ENCODE measurements around the gene MYBPC3. TPM values are rescaled to one million over a fixed set of nuclear protein-coding genes. Genes with fewer than 3 reads are reported as not detected.

Gene MYBPC3
- not detected in 2 replicates for total RNA-seq

DNA sequence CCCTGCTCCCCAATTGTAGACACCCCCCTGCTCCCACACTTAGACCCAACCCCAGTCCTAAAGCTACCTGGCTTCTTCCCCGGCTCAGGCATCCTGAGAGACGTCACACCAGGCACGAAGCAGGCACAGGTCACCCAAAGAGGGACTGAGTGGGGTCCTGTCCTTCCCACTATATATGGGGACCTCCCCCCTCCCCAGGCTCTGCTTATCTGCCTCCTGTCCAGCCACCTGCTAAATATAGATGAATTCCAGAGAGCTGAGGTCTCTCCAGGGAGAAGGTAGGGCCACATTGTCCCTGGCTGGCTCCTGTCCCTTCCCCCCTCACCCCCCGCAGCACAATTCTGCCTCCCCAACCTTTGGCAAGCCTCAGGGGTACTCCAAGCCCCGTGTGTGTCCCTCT lies at the start of gene MYBPC3:
MYBPC3 (minus strand) TSS at position 147 of the 400 bp plus-strand sequence; CDS start at position 92, 55 bp downstream.
- Mint-ChIP-seq H3K27ac (no peak within 1 kb of the TSS), H3K9me3 (no peaks in the 10 kb centered on the region), H3K4me3 (no peak within 1 kb of the TSS), H3K36me3 (ENCODE audit: low read depth) (no peaks in the 10 kb centered on the region), H3K4me1 (no peaks in the 10 kb centered on the region), H3K27me3 (no peaks in the 10 kb centered on the region)
- DNase-seq = no peak
- intact Hi-C loops (cut with micrococcal nuclease) = no loop called here

DNA sequence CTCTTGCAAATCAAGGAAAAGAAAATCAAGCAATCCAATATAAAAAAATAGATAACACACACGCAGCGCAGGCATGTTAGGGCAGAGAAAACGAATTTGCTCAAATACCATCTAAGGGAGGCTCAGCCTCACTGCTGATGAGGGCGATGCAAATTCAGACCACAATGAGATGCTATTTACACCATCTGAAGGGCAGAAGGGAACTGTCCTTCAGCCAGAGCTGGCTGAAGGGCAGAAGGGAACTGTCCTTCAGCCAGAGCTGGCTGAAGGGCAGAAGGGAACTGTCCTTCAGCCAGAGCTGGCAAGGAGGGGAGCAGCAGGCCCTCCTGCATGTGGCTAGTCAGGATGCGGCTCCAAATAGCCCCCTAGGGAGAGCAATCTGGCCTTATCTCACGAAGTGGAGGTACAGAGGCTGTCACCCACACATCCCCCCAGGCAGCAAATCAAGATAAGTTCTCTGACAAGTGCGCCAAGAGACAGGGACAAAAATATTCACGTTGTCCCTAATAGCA lies 48.3 kb upstream of the MYBPC3 start:
- intact Hi-C loops (cut with micrococcal nuclease) = no loop called here
- Mint-ChIP-seq H3K9me3 (no peaks in the 10 kb centered on the region), H3K36me3 (ENCODE audit: low read depth) (no peaks in the 10 kb centered on the region), H3K4me1 (peaks cover 13% of the 10 kb centered on the region), H3K4me3 (peak overlapping the region; percentile 73), H3K27me3 (no peaks in the 10 kb centered on the region), H3K27ac (peak overlapping the region; percentile 80)
- DNase-seq = no peak

DNA sequence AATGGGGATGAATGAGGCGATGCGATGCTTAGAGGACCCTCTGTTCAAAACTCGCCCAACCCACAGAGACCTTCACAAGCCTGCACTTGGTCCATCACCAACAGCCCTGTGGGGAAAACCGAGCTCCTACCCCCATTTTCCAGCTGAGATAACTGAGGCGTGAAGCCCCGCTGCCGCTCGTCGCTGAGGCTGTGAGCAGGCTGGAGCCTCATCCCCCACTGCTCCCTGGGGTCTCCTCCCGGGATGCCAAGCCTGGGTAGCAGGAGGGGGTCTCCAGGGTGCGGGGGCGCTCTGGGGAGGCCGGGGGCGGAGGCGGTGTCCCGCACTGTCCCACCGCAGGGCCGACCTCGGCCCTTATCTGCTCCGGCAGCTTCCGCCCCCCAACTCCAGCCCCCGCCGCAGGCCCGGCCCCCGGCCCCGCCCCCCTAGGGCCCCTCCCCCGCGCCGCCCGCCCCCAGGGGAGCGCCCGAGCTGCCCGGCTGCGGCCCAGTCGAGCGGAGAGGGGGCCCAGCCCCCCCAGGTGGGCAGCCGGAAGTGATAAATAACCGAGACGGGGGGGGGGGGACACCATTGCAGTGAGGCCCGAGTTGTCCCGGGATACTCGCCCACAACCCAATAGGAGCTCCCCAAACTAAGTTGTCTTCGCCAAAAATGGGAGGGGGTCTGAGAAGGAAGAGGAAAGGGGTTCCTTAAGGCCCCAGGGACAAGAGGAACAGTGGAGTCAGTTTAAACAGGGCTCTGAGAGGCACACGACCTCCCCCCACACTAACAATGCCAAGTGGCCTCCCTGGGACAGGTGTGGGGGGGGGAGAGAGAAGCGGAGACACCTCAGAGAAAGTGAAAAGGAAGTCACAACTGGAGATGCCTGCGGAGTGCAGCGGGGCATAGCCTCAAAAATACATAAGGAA lies 47.6 kb upstream of the MYBPC3 start:
- peak overlapping the region; percentile 80 for H3K27ac Mint-ChIP-seq
- peak overlapping the region; percentile 78 for H3K4me3 Mint-ChIP-seq
- intact Hi-C loops (cut with micrococcal nuclease) = no loop called here
- H3K9me3 Mint-ChIP-seq = no peaks in the 10 kb centered on the region
- no peaks in the 10 kb centered on the region for H3K27me3 Mint-ChIP-seq
- DNase-seq = peak; percentile 79
- no peaks in the 10 kb centered on the region for H3K36me3 Mint-ChIP-seq (ENCODE audit: low read depth)
- H3K4me1 Mint-ChIP-seq = peaks cover 15% of the 10 kb centered on the region

DNA sequence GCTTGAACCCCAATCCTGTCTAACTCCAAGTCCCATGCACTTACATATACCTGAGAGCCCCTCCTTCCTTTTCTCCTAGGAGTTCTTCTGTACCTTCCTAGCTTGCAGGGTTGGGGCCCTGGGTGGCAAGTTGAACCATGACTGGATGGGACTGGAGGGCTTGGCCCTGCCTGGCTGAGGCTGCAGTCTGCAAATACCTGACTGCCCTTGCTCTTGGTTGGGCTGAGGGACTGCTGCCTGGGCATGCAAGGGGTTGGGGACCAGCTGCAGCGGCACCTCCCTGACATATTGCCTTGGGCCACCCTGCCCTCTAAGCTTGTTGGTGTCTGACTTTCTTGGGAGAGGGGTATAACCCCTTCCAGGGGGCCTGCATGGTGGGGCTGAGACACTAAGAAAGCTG lies 46.0 kb upstream of the MYBPC3 start:
- Mint-ChIP-seq H3K27me3 (no peaks in the 10 kb centered on the region), H3K4me3 (peak overlapping the region; percentile 10), H3K4me1 (peaks cover 19% of the 10 kb centered on the region), H3K9me3 (no peaks in the 10 kb centered on the region), H3K36me3 (ENCODE audit: low read depth) (no peaks in the 10 kb centered on the region), H3K27ac (peak overlapping the region; percentile 34)
- intact Hi-C loops (cut with micrococcal nuclease) = no loop called here
- DNase-seq = no peak

DNA sequence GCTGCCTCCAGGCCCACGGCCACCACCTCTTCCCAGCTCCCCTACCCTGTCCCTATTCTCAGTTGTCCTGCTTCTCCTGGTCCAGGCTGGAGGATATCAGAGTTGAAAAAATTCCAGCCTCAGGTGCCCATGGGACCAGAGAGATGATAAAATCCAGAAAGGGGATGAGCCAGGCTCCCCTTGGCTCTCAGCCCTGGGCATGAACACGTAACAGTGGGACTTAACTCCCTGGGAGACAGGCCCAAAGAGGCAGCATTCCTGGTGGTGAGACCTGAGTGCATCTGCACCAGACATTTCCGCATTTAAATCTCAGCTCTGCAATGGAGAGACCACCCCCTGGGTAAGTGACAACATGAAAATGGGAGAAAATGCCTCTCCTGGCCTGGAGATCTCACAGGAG lies 45.5 kb upstream of the MYBPC3 start:
- intact Hi-C loops (cut with micrococcal nuclease) = no loop called here
- H3K36me3 Mint-ChIP-seq (ENCODE audit: low read depth) = no peaks in the 10 kb centered on the region
- H3K27me3 Mint-ChIP-seq = no peaks in the 10 kb centered on the region
- H3K4me1 Mint-ChIP-seq = peaks cover 19% of the 10 kb centered on the region
- DNase-seq = no peak
- no peak overlapping the region for H3K4me3 Mint-ChIP-seq
- H3K27ac Mint-ChIP-seq = no peak overlapping the region
- no peaks in the 10 kb centered on the region for H3K9me3 Mint-ChIP-seq

DNA sequence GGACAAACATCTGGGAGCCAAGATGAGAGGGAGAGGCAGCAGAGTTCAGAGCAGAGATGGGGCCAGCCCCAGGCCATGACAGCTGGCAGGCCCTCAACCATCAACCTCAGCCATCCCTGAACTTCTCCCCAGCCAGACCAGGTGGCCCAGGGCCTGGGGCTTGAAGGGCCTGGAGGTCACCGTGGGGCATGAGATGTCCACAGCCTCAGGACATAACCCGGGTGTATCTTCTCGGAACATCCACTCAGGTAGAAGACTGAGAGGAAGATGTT lies 43.5 kb upstream of the MYBPC3 start:
- H3K27me3 Mint-ChIP-seq = no peaks in the 10 kb centered on the region

DNA sequence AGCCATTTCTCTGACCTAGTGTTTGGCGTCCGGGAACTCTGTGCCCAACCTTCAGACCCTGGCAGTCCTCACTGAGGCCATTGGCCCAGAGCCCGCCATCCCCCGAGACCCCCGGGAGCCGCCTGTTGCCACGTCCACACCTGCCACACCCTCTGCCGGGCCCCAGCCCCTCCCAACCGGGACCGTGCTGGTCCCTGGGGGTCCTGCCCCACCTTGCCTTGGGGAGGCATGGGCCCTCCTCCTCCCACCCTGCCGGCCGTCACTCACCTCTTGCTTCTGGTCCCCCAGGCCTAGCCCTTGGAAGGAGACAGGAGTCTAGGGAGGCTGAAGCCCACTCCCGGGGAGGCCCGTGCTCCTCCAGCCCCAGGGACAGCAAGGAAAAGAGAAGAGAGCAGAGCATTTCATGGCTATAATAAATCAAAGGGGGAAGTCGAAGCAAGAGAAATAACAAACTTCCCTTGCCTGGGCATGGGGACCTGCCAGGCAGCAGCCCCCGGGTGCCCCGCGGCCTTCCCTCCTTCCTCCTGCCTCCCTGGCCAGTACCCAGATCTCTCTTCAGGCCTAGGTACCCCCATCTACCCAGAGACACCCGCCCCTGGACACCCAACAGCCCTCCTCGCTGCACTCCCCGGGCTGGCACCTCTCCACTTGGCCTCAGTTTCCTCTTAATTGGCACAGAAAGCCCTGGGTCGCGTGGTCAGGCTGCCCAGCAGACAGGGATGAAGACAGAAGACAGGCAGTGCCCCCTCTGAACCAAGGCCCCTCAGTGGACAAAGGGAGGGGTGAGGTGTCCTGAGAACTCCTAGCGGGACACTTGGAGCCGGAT lies 42.9 kb upstream of the MYBPC3 start:
- no peaks in the 10 kb centered on the region for H3K9me3 Mint-ChIP-seq
- no peaks in the 10 kb centered on the region for H3K36me3 Mint-ChIP-seq (ENCODE audit: low read depth)
- no peaks in the 10 kb centered on the region for H3K27me3 Mint-ChIP-seq
- peak overlapping the region; percentile 55 for H3K4me3 Mint-ChIP-seq
- intact Hi-C loops (cut with micrococcal nuclease) = loop anchor here (2.0 kb wide), 1 partner anchor 21 kb away; no protein-coding TSS in a partner anchor
- peaks cover 21% of the 10 kb centered on the region for H3K4me1 Mint-ChIP-seq
- no peak for DNase-seq
- H3K27ac Mint-ChIP-seq = peak overlapping the region; percentile 93

More for the DNA sequence above, 43.5 kb upstream of the MYBPC3 start:
- Mint-ChIP-seq H3K27ac (peak overlapping the region; percentile 88), H3K4me1 (peaks cover 23% of the 10 kb centered on the region), H3K36me3 (ENCODE audit: low read depth) (no peaks in the 10 kb centered on the region), H3K9me3 (no peaks in the 10 kb centered on the region), H3K4me3 (no peak overlapping the region)
- intact Hi-C loops (cut with micrococcal nuclease) = no loop called here
- no peak for DNase-seq

DNA sequence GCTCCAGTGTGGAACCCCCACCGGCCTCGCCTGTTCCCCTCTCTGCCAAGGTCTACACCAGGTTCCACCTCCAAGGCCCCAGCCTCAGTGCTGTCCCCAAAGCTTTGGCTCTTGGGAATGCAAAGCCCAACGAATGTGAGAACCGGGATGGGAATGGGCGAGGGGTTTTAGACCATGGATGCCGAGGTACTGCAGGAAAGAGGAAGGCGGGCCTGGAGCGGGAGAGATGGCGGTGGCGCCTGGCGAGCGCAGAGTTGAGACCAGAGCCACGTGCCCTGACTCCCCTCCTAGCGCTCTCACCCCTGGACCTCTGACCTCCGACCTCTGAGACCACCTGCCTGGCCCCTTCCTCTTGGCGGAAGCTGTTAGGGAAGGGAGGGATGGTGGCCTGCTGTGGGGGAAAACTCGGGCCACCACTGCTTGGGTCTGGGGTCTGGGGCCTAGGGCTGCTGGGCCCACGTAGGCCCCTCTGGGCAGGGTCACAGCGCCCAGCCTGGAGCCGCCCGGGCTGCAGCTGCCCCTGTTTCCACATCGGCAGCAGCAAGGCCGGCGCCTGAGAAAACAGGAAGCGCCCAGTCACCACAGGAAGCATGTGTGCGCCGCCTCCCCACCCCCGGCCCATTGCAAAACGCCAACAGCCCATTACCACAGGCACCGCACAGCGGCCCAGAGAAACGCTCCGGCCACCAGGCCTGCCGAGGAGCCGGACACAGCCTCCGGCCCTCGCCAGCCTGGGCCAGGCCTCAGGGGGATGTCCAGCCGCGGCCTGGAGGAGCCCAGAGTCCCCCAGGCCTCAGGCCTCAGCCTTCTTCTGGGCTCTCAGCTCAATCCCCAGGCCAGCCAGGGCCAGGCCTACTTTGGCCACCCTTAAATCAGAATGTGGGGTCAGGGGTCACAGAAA lies 42.1 kb upstream of the MYBPC3 start:
- peak; percentile 88 for DNase-seq
- Mint-ChIP-seq H3K4me3 (peak overlapping the region; percentile 63), H3K4me1 (peaks cover 21% of the 10 kb centered on the region), H3K27me3 (no peaks in the 10 kb centered on the region), H3K27ac (peak overlapping the region; percentile 93), H3K36me3 (ENCODE audit: low read depth) (no peaks in the 10 kb centered on the region), H3K9me3 (no peaks in the 10 kb centered on the region)
- intact Hi-C loops (cut with micrococcal nuclease) = loop anchor here (2.0 kb wide), 1 partner anchor 20 kb away; no protein-coding TSS in a partner anchor

DNA sequence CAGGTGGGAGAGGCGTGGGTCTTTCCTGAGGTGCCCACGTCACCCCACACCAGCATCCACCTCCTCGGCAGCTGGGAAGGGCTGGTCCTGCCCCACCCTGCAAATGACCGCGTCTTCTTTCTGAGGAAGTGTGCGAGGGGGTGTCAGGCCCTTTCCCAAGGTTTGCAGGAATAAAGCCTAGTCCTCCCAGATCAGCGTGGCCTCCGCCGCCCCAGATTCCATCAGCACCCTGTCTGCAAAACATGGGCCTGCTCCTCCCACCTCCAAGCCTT lies 41.5 kb upstream of the MYBPC3 start:
- Mint-ChIP-seq H3K36me3 (ENCODE audit: low read depth) (no peaks in the 10 kb centered on the region), H3K4me1 (peaks cover 21% of the 10 kb centered on the region), H3K4me3 (peak overlapping the region; percentile 63), H3K9me3 (no peaks in the 10 kb centered on the region), H3K27me3 (no peaks in the 10 kb centered on the region), H3K27ac (peak overlapping the region; percentile 93)
- no peak for DNase-seq
- intact Hi-C loops (cut with micrococcal nuclease) = loop anchor here (2.0 kb wide), 1 partner anchor 19 kb away; no protein-coding TSS in a partner anchor

DNA sequence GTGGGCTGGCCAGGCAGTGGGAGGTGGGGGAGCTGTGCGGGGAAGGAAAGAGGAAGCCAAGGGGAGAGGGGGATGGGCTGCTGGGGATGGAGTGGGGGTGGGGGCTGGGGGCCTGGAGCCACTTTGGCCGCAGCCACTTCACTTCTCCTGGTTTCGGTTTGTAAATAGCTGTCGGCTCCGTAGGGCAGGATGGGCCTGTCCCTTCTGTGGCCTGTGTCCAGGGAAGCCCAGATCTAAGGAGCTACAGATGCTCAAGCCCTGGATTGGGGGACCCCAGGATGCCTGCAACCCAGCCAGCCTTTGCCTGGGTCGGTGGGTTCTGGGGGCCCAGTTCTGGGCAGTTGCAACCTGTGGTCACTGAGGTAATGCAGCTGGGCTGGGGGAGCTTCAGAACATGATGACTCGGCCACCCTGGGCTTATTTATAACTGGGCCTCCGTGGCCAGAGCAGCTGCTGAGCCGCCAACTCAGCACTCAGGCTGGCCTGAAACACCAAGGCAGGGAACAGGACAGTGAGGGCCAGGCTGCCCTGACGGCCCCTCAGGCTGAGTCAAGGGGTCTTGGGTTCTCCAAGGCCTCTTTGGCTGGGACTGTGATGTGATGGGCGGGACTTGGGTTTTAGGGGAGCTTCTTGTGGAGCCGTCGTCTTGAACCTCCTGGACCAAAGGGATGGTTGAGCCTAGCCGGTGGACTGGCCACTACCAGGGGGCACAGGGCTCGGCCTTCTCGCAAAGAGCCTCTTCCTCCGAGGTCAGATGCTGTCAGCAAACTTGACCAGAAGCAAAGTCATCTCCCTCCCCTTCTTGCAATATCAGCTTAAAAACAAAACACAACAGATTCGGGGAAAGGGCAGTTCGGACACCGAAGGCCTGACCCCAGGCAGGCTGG lies 40.9 kb upstream of the MYBPC3 start:
- peaks cover 21% of the 10 kb centered on the region for H3K4me1 Mint-ChIP-seq
- no peak for DNase-seq
- H3K27me3 Mint-ChIP-seq = no peaks in the 10 kb centered on the region
- H3K36me3 Mint-ChIP-seq (ENCODE audit: low read depth) = no peaks in the 10 kb centered on the region
- H3K27ac Mint-ChIP-seq = peak overlapping the region; percentile 93
- intact Hi-C loops (cut with micrococcal nuclease) = loop anchor here (2.0 kb wide), 1 partner anchor 19 kb away; no protein-coding TSS in a partner anchor
- no peaks in the 10 kb centered on the region for H3K9me3 Mint-ChIP-seq
- no peak overlapping the region for H3K4me3 Mint-ChIP-seq

DNA sequence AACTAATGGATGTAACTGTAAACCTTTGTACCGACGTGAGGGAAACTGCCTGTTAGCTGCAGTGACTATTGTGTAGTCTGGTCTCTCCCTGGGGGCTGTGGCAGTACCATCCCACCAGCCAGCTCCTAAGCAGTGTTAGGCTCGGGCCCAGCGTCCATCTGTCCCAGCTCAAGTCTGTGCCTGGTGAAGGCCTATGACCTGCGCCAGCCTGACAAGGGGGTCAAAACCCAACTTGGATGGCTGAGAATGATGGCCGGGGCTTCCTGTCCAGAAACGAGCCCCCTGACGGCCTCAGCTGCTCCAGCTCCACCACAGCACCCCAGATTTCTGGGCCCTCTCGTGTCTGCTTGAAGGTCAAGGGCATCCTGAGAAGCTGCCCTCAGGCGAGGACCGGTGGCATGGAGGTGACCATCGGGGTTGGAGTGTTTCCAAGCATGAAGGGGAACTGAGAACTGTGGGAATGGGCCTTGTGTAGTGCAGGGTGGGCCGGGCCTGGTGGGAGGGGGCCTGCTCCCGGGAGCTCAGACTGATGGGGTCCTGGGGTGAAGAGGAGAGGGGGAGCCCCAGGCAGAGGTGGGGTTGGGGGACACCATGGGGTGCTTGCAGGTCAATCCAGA lies 40.2 kb upstream of the MYBPC3 start:
- intact Hi-C loops (cut with micrococcal nuclease) = no loop called here
- Mint-ChIP-seq H3K36me3 (ENCODE audit: low read depth) (no peaks in the 10 kb centered on the region), H3K9me3 (no peaks in the 10 kb centered on the region), H3K27me3 (no peaks in the 10 kb centered on the region), H3K27ac (no peak overlapping the region), H3K4me1 (peaks cover 21% of the 10 kb centered on the region), H3K4me3 (no peak overlapping the region)
- DNase-seq = no peak

DNA sequence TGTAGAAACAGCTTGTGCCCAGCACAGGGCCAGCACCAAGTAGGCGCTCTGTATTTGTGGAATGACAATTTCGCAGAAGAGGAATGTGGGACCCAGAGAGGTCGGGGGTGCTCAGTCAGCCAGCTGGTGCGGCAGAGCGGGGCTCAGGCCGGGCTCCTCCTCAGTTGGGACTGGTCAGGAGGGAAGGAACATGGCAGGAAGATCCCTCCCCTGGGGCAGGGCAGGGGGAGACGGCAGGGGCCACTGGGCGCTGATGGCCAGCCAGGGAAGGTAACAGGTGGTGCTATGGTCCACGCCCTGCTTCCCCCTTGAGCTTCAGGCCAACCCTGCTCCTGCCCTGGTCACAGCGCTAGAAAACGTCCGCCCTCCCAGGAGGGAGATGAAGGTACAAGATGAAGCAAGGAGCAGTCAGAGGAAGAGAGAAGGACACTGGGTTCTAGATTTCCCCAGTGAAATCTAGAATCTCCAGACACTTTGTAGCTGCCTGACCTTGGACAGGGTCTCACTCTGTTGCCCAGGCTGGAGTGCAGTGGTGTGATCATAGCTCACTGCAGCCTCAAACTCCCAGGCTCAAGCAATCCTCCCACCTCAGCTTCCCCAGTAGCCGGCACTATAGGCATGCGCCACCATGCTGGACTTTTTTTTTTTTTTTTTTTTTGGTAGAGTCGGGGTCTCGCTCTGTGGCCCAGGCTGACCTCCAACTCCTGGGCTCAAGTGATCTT lies 39.4 kb upstream of the MYBPC3 start:
- H3K27ac Mint-ChIP-seq = peak overlapping the region; percentile 4
- H3K9me3 Mint-ChIP-seq = no peaks in the 10 kb centered on the region
- no peaks in the 10 kb centered on the region for H3K36me3 Mint-ChIP-seq (ENCODE audit: low read depth)
- no peaks in the 10 kb centered on the region for H3K27me3 Mint-ChIP-seq
- no peak overlapping the region for H3K4me3 Mint-ChIP-seq
- intact Hi-C loops (cut with micrococcal nuclease) = no loop called here
- no peak for DNase-seq
- H3K4me1 Mint-ChIP-seq = peaks cover 19% of the 10 kb centered on the region

All from activated CD4-positive, alpha-beta T cell treated with anti-CD3 and anti-CD28 coated beads, Interleukin-2, amount 10 ng/mL, durations not matched to agents 24 days and 14 days (primary cell).